HG02884 (cell line): ENCODE measurements around the gene CSNK1D.
"Not testable (repeated sequence)": the region's sequence is repeated elsewhere in the genome, so short reads cannot be mapped to it uniquely, and the experiment has no call there.

Experiments
- ATAC-seq: cut with Tn5 transposase; IDR thresholded peaks from one replicate; pipeline ENCODE4 v1.9.1; 2021; ENCODE audit warnings: mild to moderate bottlenecking, moderate library complexity; ENCODE audit not compliant: unreplicated experiment

CSNK1D gene

DNA sequence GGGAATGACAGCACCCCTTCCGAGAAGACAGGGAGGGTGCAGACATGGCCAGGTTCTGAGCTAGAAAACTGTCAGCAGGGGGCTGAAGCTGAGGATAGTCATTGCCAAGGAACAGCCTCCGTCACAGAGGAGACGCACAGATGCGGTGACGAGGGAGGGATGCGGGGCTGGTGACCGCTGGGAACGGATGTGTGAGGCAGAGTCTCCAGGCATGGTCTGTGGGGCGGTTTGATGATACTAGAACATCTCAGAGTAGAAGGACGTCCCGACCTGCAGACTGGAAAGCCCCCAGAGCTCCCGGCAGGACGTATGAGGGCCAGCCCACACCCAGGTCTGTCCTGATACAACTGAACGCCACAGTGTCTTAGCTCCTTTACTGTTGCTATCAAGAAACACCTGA is 1.8 kb upstream of the CSNK1D start:
- no peak for ATAC-seq

DNA sequence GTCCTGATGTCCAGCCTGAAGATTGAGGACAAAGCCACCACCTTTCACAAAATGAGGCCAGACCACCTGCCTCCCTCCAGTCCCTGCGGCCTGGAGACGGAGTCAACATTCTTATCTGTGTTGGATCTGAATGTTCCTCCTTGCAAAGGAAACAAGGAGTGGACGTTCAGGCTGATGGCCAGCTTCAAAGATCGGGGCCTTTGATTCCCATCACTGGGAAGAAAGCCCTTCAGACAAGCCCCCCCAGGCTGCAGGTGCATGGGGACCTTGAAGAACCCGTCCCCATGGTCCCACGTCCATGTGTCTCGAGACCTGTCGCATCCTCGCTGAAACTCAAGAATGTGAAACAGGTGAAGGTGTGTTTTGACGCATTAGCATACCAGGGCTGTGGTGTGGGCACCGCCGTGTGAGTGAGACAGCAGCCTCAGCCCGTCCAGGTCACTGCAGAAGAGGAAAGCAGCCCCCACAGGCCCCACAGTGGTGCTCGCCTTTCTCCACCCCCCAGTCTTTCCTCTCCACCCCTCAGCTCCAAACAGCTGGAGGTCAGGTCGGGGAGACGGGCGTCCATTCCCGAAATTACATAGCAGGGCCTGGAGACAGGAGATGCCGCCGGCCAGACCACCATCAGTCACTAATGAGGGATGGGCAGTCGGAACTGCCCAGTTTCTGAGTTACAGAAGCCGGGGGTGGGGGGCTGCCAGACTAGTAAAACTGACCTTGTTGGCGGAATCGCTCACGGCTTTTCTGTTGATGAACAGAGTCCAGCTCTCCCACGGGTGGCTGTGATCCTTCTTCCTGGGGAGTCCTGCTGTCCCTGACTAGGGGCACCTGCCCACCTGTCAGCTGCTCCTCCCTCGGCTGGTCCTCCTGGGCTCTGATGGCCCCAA is 877 bp upstream of the CSNK1D start:
- ATAC-seq = no peak

DNA sequence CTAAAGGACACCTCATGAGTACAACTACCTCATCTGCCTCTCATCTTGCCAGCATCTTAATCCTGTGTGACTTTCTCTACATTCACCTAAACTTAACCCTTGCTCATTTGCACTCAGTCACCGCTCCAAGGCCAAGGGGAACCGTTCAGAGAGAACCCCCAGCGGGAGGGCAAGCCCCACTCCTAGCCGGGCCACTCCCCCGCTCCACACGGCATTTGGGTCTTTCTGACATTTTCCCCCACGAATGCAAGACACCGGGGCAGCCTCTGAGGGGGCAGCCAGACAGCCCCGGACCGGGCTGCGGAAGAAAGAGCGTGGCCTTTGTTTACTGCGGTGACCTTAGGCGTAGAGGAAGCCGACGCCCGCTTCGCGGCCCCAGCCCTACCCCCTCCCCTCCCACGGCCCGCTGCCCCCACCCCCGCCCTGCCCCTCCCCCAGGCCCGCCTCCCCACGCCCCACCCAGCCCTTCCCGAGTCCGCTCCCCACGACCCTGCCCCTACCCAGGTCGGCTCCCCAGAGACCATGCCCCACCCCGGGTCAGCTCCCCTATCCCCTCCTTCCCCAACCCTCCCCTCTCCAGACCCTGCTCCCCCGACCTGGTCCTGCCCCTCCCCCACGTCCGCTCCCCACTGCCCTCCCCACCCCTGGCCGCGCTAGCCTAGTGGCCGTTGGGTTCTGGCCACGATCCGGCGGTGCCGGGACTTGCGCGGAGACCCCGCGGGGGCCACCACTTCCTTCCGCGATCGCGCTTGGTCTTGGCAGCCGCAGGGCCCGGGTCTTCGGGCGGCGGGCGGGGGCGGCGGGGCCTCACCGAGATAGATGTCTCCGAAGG is 789 bp downstream of the CSNK1D start:
- no peak for ATAC-seq

DNA sequence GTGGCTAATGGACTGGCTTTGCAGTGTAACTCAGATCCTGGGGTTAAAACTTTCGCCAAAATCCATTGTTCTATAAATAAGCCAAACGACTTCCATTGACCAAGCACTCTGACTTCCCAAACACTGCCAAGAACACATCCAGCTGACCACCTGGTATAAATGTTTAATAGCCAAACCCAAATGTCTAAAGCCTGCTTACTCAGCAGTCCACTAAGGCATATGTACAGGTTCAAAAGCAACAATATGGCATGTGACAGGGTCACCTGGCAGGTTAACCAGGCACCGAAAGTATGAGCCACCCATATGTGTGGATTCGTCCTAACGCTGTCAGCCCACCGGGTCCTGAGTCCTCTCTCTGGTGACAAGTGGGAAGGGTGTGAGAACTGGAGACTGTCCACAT is 2.1 kb downstream of the CSNK1D start:
- ATAC-seq = no peak

DNA sequence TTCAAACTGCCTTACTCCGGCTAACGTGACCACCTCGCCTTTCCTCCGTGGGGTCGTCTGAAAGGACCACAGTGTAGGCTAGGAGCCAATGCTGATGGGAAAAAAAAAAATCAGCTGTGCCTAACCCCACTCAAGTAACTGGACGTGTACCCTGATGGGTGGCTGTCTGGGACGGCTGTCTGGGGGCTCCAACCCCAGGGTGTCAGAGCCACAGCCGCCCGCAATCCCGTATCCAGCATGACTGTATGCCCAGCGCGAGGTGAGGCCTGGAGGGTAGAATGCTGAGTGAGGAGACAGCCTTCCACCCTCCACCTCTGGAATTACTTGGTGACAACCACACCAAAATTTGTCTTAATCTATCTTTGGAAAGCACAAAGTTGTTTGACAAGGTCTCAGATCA is 2.8 kb downstream of the CSNK1D start:
- ATAC-seq = no peak

DNA sequence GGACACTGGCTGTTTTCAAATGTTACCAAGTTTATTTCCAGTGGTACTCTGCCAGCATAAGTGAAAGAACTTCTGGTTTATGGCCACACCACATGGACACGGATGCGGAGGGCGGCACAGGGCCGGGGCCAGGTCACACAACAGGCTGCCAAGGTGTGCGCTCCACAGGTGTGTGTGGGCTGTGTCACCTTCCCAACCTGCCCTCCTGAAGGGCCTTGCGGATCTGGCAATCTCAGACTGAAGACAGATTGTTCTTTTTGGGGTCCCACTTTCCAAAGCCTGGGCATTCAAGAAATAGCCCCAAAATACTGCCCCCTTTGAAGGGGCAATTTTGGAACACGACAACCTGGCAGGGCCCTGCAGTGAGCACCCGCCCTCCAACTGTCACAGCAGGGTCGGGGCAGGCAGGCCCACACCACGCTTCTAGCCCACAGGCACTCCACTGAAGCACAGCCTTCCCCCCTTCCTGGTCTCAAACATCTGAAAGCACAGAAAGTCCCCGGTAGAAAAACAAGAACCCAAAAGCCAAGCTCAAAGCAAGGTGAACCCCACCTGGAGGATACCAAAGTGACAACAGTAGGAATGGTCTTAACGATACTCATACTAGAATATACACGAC is 3.5 kb downstream of the CSNK1D start:
- ATAC-seq = no peak

DNA sequence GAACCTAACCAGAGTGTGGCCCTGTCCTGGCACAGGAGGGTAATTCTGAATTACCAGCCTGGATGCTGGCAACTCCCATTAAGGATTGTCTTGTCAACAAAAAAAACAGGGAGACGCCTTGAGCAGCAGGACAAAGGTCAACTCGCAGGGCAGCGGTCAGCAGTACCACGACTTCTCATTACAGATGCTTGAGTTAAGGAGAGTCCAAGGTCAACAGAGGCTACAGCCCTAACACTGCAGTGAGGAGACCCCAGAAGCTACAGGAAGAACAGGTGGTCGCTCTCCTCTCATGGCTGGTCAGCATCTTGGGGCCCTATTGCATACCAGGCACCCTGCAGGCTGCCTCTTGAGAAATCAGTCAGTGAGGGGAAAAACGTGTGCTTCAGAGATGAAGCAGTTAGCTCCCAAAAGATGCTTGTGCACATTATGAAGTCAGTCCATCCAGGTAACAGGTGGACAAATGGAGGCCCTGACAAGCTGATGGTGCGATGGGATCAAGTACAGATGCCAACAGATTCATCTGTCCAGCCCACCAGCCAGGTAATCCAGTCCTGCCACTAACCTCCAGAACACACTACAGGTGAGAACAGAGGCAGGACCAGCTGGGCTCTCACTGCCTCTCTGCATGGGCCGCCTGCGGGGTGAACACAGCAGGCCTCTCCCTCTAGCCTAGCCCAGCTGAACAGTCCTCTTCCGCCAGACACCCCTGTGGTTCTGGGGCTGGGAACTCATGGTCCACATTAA is 4.2 kb downstream of the CSNK1D start:
- ATAC-seq = no peak

DNA sequence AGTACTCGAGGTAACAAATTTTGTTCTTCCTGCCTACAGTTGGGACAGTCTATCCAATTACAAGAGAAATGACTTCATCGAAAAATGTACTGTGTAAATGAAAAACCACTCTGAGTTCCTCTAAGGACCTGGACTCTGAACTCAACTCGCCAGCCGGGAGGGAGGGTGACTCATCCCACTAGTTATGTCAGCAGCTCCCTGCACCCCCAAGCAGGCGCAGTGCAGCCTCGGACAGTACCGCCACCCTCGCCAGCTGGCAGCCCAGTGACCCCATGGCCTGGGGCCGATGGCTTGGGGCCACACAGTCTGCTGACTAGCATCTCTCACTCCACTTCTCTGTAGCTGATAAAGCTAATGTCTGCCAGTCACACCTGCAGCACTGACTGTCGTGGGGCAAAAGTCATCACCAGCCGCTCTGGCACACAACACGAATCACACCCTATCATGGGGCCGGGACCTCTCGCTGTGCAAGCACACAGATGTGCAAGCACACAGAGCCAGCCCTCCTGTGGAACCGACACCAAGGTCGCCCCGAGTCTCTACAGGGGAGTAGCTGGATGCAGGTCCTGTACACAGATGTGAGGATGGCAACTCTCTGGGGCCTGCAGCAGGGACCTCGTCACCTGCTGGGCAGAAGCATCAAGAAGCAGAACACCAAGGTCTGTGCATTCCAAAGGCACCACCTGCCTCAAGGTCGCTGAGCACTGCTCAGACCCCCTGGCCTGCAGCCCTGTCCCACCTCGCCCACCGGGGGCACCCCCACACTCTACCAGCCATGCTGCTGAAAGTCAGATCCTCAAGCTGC is 5.7 kb downstream of the CSNK1D start:
- no peak for ATAC-seq

DNA sequence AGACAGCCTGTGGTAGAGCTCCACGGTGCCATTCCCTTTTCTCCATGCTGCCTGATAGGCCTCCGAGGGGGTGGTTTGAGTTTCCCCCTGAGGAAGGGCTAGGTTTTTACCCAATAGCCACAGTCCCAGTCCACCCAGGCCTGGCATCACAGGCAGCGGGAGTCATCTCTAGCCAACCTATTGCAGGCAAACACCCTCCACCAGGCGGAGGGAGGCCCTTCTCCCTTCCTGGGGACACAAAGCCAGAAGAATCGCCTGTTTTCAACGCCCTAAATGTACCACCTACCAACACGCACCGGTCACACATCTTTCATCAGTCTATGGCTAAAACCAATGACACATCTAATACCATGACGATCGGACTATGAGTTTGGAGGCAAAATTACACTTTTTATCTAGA is 7.4 kb downstream of the CSNK1D start:
- ATAC-seq = no peak

DNA sequence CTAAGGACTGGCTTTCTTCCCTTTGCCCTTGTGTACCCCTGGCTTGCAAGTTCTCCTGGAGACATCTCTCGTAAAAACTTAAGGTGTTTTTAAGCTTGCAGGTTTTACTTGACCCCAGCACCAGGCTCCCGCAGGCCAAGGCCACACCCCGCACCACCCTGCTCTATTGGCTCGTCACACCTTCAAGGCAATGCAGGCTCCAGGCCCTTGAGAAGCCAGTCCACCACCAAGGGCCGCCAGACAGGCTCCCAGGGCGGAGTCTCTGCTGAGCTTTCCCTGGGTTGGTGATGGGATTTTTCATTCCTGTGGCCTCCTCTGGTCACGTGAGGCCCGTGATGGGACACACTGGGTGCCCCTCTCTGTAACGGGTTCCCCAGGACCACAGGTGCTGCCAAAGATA is 9.9 kb downstream of the CSNK1D start:
- ATAC-seq = no peak

DNA sequence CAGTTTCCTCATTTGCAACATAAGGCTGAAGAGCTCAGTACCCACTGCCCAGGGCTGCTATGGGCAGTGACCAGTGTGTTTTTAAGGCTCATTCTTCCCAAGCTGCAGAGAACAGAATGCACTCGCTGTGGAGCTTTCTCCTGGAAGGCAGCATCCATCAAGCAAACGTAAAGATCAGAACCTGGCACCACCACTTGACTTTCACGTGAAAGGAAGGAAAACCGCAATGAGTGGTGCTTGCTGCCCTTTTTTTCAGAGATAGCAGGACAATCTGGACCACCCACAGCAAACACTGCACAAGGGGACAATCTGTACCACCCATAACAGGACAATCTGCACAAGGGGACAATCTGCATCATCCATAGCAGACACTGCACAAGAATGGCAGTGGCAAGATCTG is 11.2 kb downstream of the CSNK1D start:
- ATAC-seq = no peak

DNA sequence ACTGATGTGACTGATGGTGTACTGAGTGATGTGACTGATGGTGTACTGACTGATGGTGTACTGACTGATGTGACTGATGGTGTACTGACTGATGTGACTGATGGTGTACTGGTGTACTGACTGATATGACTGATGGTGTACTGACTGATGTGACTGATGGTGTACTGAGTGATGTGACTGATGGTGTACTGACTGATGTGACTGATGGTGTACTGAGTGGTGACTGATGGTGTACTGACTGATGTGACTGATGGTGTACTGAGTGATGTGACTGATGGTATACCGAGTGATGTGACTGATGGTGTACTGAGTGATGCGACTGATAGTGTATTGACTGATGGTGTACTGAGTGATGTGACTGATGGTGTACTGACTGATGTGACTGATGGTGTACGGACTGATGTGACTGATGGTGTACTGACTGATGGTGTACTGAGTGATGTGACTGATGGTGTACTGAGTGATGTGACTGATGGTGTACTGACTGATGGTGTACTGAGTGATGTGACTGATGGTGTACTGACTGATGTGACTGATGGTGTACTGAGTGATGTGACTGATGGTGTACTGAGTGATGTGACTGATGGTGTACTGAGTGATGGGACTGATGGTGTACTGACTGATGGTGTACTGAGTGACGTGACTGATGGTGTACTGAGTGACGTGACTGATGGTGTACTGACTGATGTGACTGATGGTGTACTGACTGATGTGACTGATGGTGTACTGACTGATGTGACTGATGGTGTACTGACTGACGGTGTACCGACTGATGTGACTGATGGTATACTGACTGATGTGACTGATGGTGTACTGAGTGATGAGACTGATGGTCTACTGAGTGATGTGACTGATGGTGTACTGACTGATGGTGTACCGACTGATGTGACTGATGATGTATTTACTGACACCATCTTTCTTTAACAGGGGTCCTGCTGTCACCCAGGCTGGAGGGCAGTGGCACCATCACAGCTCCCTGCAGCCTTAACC is 13.2 kb downstream of the CSNK1D start:
- not testable (repeated sequence) for ATAC-seq

DNA sequence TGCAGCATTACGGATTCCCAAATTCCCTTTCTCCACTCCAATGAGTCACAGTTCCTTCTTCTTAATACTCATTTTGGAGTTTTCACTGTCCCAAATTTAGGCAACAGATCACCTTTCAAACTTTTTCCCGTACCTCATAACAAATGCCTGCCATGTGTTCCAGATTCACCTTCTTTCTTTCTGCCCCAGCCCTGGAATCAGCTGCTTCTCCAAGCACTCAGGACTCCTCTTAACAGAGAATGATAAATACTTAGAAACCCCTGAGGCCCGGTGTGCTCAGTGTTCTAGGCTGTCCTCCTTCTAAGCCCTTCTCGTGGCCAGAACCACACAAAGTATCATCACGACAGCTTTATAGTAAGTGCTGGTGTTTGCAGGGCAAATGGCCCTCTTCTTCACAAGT is 14.9 kb downstream of the CSNK1D start:
- no peak for ATAC-seq

DNA sequence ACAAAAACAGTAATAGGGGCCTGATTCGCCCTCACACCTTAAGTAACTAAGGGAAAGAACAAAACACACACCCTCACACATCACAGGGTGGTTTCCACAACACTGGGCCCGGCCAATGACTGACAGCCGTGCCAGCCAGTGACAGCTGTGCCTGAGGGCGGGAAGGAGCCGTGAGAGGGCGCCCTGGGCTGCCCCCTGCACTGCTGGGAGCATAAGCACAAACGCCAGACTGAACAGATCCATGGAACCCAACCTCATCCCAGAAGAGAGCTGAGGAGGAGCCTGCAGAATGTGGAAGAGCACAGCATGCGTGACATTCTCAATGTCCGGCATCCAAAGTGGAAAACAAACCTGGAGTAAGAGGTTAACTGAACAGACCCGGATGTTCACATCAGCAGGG is 16.0 kb downstream of the CSNK1D start:
- no peak for ATAC-seq

DNA sequence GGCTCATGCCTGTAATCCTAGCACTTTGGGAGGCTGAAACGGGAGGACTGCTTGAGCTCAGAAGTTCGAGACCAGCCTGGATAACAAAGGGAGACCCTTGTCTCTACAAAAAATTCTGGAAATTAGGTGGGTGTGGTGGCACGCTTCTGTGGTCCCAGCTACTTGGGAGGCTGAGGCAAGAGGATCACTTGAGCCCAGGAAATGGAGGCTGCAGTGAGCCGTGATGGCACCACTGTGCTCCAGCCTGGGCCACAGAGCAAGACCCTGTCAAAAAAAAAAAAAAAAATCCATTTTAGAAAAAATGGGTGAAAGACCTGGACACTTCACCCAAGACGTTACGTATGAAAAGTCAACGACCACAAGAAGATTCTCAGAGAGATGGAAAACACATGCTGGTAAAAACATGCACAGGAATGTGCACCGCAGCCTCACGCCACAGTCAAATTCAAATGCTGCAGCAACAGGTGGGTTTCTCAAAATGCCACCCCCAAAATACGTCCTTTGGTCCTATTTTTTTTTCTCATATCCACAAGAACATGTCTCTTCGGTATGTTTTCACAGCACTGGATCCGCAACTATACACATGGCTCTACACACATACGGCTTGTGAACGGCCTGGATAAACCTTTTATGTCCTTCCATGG is 17.1 kb downstream of the CSNK1D start:
- ATAC-seq = no peak

DNA sequence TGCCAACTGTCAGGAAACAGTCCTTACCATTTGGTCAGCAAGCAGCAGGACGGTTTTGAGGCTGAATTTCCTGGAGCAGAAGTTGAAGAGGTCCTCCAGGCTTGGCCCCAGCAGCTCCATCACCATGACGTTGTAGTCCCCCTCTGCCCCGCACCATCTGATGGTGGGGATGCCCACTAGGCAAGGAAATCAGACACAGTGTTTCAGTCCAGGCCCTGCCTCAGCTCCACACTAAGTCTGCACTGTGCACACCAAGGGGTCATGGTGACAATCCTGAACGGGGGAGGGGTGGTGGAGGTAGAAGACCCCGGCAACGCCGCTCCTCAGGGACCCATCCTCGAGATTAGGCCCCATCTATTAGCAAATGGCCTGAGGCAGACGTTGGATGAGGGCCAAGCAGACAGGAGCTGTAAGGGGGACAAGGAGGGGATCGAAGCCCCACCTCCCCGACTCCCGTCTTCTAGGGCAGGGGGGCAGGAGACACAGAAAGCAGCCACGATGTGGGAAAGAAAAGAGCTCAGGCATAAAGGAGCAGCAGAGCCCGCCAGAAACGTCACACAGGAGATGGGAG is 18.0 kb downstream of the CSNK1D start:
- no peak for ATAC-seq

DNA sequence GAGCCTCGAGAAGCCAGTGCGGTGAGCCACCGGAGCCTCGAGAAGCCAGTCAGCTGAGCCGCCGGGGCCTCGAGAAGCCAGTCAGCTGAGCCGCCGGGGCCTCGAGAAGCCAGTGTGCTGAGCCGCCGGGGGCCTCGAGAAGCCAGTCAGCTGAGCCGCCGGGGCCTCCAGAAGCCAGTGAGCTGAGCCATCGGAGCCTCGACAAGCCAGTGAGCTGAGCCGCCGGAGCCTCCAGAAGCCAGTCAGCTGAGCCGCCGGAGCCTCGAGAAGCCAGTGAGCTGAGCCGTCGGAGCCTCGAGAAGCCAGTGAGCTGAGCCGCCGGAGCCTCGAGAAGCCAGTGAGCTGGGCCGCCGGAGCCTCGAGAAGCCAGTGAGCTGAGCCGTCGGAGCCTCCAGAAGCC is 18.8 kb downstream of the CSNK1D start:
- ATAC-seq = not testable (repeated sequence)

DNA sequence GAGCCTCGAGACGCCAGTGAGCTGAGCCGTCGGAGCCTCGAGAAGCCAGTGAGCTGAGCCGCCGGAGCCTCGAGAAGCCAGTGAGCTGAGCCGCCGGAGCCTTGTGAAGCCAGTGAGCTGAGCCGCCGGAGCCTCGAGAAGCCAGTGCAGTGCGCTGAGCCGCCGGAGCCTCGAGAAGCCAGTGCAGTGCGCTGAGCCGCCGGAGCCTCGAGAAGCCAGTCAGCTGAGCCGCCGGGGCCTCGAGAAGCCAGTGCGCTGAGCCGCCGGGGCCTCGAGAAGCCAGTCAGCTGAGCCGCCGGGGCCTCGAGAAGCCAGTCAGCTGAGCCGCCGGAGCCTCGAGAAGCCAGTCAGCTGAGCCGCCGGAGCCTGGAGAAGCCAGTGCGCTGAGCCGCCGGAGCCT is 19.4 kb downstream of the CSNK1D start:
- not testable (repeated sequence) for ATAC-seq
